Measurements from ENCODE around the gene POLR3K.

The POLR3K gene

DNA sequence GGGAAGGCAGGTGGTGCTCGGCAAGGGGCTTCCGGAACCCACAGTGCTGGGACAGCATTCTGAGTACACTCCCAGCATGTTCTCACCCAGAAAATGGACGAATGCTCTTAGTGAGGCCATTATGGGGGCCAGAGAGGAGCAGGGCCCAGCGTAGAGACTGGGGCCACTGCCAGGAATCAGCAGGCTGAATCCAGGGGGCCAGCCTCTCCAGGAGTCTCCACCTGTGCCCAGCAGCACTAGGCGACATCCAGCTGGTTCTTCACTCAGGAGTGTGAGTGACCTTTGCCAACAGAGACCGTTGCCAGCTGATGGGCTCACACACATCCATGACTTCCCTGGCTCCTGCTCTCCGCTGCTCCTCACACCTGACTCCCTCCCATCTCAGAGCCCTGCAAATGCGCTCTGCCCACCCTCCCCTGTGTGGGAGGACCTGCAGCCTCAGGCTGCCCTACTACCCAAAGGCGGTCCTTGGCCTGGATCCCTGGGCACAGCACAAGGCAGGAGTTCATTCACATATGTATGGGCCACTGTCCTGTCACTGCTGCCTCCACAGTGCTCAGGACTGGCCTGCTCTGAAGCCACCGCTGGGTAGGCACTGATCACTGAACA lies 13.9 kb upstream of the POLR3K start:
- no peak for TF ChIP-seq ZFX (IDR thresholded peaks at IDR 0.05; ENCODE audit: borderline replicate concordance)
- TF ChIP-seq, protein P1, sequence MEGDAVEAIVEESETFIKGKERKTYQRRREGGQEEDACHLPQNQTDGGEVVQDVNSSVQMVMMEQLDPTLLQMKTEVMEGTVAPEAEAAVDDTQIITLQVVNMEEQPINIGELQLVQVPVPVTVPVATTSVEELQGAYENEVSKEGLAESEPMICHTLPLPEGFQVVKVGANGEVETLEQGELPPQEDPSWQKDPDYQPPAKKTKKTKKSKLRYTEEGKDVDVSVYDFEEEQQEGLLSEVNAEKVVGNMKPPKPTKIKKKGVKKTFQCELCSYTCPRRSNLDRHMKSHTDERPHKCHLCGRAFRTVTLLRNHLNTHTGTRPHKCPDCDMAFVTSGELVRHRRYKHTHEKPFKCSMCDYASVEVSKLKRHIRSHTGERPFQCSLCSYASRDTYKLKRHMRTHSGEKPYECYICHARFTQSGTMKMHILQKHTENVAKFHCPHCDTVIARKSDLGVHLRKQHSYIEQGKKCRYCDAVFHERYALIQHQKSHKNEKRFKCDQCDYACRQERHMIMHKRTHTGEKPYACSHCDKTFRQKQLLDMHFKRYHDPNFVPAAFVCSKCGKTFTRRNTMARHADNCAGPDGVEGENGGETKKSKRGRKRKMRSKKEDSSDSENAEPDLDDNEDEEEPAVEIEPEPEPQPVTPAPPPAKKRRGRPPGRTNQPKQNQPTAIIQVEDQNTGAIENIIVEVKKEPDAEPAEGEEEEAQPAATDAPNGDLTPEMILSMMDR (IDR thresholded peaks at IDR 0.05), result no peak
- no peak overlapping the region for H3K27ac ChIP-seq

DNA sequence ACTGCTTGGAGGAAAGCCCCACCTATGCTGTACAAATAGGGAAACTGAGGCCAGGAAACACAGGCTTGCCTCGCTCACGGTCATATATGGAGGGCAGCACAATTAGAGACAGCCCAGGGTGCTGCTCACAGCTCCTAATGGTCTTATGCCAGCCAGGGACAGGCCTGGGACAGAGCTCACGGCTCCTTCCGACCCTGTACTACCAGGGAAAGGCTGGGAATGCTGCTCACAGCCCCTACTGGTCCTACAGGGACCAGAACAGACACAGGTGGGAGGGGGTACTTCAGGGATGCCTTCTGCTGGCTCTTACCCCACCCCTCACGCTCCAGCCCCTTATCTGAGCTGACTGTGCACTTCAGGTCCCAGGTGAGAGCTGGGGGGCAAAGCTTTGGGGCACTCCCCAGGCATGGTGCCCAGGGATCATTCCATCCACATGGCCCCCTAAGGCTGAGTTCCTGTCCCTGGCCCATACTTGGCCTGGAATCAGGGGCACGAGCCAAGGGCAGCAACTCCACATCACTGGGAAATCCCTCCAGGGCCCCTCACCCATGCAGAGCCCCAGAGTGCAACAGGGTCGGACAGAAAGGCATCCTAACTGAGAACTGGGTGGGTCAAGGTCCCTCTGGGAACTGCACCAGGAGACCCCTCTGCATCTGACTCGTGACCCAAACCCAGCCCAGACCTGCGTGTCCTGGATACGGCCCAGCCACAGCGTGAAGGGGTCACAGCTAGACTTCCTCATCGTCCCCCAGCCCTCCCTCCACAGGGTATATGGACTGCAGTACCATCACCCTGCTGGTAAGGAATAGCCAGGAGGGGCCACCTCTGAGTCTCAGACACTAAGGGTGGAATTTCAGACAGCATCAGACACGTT lies 13.1 kb upstream of the POLR3K start:
- H3K27ac ChIP-seq, result no peak overlapping the region
- TF ChIP-seq ZFX (IDR thresholded peaks at IDR 0.05; ENCODE audit: borderline replicate concordance), result no peak
- TF ChIP-seq, protein P1 (IDR thresholded peaks at IDR 0.05), result no peak

DNA sequence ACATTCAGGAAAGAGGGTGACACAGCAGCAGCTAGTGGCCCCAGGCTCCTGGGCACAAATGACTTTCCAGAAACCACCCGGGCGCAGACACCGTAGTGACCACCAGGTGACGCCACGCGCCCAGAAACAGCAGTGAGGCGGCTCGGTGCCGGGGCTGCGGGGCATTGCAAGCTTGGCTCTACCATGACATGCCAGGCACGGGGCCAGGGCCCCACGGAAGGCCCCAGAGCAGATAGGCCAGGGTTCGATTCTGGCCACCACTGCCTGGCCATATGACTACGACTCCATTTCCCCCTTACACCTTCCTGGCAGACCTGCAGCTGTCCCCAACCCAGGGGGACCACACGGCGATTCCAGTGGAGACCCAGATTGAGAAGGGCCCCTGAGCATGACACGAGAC lies 12.3 kb upstream of the POLR3K start:
- no peak for TF ChIP-seq ZFX (IDR thresholded peaks at IDR 0.05; ENCODE audit: borderline replicate concordance)
- TF ChIP-seq, protein P1 (IDR thresholded peaks at IDR 0.05), result peak; percentile 96
- no peak overlapping the region for H3K27ac ChIP-seq

DNA sequence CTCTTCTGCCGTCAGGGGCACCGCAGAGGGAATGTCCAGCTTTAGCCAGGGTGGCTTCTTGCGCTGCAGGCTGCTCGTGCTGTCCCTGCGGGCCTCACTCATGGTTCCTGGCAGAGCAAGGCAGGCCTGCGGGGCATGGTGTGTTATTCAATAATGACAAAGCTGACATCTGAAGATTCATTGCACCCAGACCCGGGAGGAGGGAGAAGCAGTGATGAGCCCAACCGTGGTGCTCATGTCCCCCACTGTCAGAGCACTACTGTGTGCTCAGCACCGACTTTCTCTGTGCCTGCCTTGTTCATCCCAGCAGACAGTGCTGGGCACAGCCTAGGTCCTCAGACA lies 11.5 kb upstream of the POLR3K start:
- TF ChIP-seq ZFX (IDR thresholded peaks at IDR 0.05; ENCODE audit: borderline replicate concordance), result no peak
- TF ChIP-seq, protein P1 (IDR thresholded peaks at IDR 0.05), result no peak
- no peak overlapping the region for H3K27ac ChIP-seq

DNA sequence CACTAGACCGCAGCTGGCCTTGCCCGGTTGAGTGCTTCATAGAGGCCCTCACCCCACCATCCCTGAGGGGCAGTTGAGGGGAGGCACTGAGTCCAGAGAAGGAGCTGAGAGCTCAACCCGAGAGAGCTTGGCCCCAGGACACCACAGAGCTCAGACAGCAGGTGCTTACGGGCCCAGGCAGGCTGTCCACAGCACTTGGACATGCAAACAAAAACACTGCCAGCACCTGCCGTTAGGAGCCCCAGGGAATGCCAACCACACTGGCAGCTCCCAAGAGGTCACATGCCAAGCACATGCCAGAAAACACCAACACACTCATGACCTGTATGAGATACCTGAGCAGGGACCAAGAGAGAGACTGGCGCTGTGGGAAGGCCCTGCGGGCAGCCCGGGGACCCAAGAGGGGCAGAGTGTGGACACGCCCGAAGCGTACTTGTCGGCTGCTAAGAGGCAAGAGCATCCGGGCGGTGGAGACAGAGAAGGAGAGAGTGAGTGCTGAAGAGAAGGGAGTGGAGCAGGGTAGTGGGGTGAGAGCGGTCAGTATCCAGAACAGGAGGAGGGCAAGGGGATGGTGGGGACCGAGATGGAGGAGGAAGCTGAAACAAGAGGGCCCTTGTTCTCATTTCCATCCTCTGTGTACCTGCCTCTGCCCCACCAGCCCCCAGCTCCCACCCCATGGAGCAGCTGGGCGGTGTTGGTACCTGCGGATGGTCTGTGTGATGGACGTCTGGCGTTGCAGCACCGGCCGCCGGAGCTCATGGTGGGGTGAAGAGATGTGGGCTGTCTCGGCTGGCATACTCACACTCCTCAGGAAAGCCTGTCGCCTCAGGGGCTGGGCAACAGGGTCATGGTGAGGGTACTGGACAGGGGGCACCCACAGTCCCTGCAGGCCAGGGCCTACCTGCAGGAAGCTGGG lies 10.8 kb upstream of the POLR3K start:
- TF ChIP-seq, protein P1 (IDR thresholded peaks at IDR 0.05), result no peak
- no peak for TF ChIP-seq ZFX (IDR thresholded peaks at IDR 0.05; ENCODE audit: borderline replicate concordance)
- no peak overlapping the region for H3K27ac ChIP-seq

DNA sequence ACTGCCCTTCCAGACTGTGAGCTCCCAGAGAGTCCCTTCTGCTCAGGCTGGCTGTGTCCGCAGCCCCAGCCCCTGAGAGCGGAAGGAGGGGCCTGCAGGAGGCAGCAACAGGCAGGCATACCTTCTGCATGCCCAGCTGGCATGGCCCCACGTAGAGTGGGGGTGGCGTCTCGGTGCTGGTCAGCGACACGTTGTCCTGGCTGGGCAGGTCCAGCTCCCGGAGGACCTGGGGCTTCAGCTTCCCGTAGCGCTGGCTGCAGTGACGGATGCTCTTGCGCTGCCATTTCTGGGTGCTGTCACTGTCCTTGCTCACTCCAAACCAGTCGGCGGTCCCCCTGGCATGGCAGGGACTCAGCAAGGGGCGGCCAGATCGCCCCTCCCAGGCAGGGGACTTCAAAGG lies 10.1 kb upstream of the POLR3K start:
- TF ChIP-seq ZFX (IDR thresholded peaks at IDR 0.05; ENCODE audit: borderline replicate concordance), result no peak
- TF ChIP-seq, protein P1 (IDR thresholded peaks at IDR 0.05), result no peak

More for the DNA sequence above, 10.1 kb upstream of the POLR3K start:
- H3K27ac ChIP-seq, result no peak overlapping the region

Data from 22Rv1 (cell line).